Measurements from ENCODE around the gene CD58.

Gene CD58

GRCh38 chr1:116465845-116466685, 104.8 kb downstream of the CD58 start:
- no peak for DNase-seq

- DNase-seq: no peak
These were observed 105.4 kb downstream of the CD58 start for GRCh38 chr1:116465477-116465844.

Measured in activated T-cell treated with anti-CD3 and anti-CD28 coated beads, Interleukin-2, amount 50 U/mL, for 48 hours (primary cell).